Stimulated activated CD8-positive, alpha-beta memory T cell treated with anti-CD3 and anti-CD28 coated beads, Interleukin-15, amount 100 ng/mL, for 4 hours (primary cell): ENCODE data around the gene RPL9.
"Not testable (repeated sequence)": the region's sequence is repeated elsewhere in the genome, so short reads cannot be mapped to it uniquely, and the experiment has no call there.

Experiments
- DNase-seq, 2 donors: peaks; one replicate each; pipeline ENCODE4 v3.0.0-alpha.2; 2020; ENCODE audit warnings: low read depth in 2 of 2

The RPL9 gene

DNA sequence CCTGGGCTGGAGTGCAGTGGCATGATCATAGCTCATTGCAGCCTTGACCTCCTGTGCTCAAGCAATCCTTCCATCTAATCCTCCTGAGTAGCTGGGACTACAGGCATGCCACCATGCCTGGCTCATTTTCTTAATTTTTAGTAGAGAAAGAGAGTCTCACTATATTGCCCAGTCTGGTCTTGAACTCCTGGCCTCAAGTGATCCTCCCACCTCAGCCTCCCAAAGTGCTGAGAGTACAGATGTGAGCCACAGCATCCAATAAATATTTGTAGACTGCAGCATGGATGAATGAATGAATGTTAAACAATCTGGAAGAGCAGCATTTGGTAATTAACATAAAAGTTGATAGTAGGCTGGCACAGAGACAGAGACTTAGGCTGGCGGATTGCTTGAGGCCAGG lies 32.0 kb downstream of the RPL9 start:
- DNase-seq: no peak

DNA sequence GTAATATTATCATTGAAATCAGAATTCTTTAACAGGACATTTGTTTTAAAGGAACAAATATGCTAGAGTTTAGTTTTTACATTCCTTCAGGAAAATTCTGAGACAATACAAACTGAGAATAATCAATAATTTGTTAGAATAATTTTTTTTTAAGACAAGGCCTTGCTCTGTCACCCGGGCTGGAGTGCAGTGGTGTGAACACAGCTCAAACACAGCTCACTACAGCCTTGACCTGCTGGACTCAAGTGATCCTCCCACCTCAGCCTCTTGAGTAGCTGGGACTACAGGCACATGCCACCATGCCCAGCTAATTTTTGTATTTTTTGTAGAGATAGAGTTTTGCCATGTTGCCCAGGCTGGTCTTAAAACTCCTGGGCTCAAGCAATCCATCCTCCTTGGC lies 33.4 kb downstream of the RPL9 start:
- DNase-seq: not testable (repeated sequence)

DNA sequence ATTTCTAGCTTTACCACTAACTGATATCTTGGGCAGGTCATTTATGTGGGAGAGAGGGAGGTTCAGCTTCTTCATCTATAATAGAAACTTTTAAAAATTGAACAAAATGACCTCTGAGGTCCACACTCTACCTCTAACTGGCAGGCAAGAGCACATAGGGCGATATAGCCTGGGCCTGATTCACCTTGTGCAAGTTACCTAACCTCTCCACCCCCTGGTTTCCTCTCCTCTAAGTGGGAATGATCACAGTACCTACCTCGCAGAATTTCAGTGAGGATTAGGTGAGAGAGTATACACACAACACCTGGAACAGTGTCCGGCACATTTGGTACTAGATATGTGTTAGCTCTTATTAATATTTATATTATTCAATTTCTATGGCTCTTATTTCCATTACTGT lies 36.5 kb downstream of the RPL9 start:
- no peak for DNase-seq

DNA sequence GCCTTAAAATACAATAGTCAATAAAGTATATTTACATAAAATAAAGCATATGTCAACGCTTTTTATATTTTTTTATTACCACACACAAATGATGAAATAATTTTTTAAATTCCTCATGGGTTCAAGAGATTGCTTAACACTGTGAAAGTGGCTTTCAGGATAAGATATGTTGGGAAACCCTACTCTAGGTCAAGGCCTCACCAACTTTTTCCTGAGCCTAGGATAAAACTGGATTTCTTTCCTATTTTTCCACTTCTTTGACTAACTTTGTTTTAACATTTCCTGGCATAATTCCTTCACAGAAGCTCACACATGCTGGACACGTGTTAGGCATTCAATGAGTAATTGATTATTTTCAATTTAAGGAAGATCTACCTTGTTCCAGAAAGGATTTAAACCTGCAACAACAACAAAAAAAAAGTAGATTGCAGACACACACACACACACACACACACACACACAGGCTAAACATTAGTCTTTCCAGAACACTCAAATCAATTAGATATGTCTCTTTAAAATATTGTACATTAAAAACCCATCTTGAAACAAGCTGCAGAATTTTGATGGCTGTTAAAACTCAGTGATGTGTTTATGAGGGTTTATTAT lies 42.9 kb downstream of the RPL9 start:
- no peak for DNase-seq

- DNase-seq: not testable (repeated sequence)
These were observed 47.2 kb downstream of the RPL9 start for GRCh38 chr4:39411561-39411960.

GRCh38 chr4:39410415-39410814 lies 48.3 kb downstream of the RPL9 start:
- no peak for DNase-seq

DNA sequence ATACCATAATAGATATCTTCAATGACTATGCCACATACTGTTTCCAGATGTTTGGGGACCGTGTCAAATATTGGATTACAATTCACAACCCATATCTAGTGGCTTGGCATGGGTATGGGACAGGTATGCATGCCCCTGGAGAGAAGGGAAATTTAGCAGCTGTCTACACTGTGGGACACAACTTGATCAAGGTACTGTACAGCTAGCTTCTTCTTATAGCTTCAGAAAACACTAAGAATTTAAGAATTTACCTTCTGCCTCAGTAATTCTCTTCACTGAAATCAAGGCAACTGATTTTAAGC lies 51.2 kb downstream of the RPL9 start:
- DNase-seq: no peak

- no peak for DNase-seq
These were observed 51.7 kb downstream of the RPL9 start, which contains the start of gene KLB for GRCh38 chr4:39406763-39407583. TSS of gene KLB (plus strand) at chr4:39406930. CDS start at chr4:39406950, 20 bp downstream.
